NCI-H128 (cell line): ENCODE results near the gene SIRT5.
A peak's percentile ranks its signal among the peaks of the same experiment; 100 is the strongest.

Experiments used
- DNase-seq: peaks from one replicate; lab custom pipeline; 2025; ENCODE audit not compliant: unreplicated experiment; lab: John Stamatoyannopoulos, UW

Gene SIRT5

GRCh38 chr6:13586603-13587542 is 12.5 kb downstream of the SIRT5 start:
- DNase-seq = no peak

GRCh38 chr6:13589801-13590200 is 15.4 kb downstream of the SIRT5 start:
- DNase-seq = no peak

GRCh38 chr6:13590574-13591153 is 16.3 kb downstream of the SIRT5 start:
- DNase-seq = no peak

- DNase-seq = no peak
These were observed 17.0 kb downstream of the SIRT5 start for GRCh38 chr6:13591205-13591921.

- DNase-seq = no peak
These were observed 18.7 kb downstream of the SIRT5 start for GRCh38 chr6:13593103-13593502.

GRCh38 chr6:13593720-13594119 is 19.3 kb downstream of the SIRT5 start:
- DNase-seq = no peak

- no peak for DNase-seq
These were observed 22.7 kb downstream of the SIRT5 start for GRCh38 chr6:13597073-13597472.

DNA sequence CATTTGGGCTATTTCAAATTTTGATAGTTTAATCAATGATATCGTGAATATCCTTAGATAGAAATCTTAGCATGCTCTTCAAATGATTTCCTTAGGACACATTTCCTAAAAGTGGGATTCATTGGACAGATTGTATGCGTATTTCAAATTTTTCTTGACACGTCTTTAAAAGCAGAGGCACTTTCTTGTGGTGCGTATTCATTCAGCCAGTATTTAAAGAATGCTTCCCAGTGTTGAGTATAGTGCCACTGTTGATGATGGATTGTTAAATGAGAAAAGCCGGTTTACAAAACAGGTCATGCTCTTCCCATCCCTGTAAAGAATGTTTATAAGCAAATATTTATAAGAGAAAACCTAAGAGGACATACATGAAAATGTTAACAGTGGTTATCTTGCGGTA is 25.6 kb downstream of the SIRT5 start:
- no peak for DNase-seq

DNA sequence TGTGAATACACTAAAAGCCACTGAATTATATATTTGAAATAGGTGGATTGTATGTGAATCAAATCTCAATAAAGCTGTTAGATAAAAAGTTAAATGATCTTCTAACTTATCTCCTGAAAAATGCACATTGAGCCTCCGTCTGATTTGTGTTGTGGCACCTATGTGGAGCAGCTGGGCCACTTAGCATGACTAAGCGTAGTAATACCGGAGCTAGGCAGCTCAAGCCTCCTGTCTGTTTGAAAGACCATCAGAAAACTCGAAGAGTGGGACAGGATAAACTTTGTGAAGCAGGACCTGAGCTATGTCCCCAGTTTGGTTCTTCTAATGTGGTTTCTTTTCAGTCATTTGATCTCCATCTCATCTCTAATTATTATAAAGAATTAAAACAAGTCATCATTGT is 29.7 kb downstream of the SIRT5 start:
- DNase-seq = no peak

GRCh38 chr6:13604546-13605416 is 30.4 kb downstream of the SIRT5 start:
- no peak for DNase-seq

- no peak for DNase-seq
These were observed 31.2 kb downstream of the SIRT5 start for GRCh38 chr6:13605634-13606033.

- DNase-seq = no peak
These were observed 37.3 kb downstream of the SIRT5 start for GRCh38 chr6:13611715-13612114.

GRCh38 chr6:13613029-13613594 is 38.7 kb downstream of the SIRT5 start:
- no peak for DNase-seq

GRCh38 chr6:13614126-13614925 is 39.9 kb downstream of the SIRT5 start:
- no peak for DNase-seq

DNA sequence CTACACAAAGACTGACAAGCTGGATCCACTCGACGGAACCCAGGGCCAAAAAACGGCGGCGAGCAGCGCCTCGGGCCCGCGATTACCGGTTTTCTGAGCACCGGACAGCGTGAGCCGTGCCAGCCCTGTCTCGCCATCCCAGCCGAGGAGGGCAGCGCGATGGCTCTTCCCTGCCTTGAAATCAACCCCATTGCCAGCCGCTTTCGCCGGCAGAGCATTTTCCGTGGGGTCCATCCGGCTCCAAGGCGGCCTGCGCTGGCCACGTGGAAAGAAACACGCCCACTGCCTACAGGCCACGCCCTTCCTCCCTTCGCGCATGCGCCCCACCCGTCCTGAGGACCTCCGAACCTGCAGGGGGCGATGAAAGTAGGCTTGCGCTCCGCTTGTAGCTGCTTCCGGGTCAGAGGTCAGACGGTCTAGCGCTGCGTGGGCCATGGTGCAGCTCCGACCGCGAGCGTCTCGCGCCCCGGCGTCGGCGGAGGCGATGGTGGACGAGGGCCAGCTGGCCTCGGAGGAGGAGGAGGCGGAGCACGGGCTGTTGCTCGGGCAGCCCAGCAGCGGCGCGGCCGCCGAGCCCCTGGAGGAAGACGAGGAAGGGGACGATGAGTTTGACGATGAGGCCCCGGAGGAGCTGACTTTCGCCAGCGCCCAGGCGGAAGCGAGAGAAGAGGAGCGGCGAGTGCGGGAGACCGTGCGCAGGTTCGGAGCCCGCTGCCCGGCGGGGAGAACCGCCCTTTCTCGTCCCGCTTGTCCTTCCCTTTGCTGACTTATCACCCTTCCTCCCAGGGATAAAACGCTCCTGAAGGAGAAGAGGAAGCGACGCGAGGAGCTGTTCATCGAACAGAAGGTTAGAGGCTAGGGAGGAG is 40.8 kb downstream of the SIRT5 start, which contains the start of gene NOL7:
Gene NOL7, plus strand, starts transcription at position 410 of the 866 bp plus-strand sequence. Its CDS starts 24 bp downstream, at position 434.
- DNase-seq = peak; percentile 94

DNA sequence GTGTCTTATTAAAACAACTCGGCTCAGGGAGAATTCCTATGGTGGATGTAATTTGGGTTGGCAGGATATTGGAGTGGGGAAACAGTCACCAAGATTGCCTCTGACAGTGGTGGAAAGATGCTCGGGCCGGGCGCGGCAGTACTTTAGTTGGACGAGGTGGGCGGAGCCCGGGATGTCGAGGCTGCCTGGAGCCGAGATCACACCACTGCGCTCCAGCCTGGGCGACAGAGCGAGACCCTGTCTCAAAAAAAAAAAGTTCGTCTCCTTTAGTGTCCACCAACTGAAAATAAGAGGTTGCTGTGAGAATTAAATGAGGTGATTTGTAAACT is 41.4 kb downstream of the SIRT5 start:
- no peak for DNase-seq

DNA sequence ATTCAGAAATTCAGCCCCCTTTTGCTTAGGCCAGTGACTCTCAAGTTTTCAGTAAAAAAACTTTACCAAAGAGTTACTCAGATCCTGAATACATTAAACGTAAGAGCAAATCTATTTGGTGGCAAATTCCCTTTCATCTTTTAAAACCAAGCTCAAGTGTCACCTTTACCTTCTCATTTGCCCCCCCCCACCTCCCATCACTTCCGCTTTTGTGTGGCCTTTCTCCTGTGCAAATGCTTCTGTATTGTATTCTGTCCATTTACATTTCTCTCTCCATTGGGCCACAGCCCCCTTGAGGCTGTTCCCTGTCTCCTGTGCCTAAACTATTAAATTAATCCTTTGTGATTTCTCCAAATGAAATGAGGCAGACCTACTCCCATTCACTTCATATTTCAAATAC is 42.7 kb downstream of the SIRT5 start:
- DNase-seq = no peak

DNA sequence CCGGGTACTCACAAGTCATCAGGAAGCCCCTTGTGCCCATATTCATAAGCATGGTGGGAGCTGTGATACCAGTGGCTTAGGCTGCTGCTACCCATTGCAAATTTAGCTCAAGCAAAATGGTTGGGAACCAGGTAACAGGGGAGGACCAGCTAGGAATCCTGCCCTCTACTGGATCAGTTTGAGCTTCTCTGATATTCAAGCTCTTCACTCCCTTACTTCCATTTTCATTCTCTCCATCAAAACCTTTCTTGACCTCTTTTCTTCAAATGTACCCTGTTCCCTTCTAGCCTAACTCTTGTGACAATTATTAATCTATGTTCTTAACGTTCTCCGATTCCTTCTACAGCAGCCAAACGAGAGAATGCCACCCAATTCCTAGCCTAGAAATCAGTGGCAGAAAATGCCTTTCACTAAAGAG is 50.5 kb downstream of the SIRT5 start:
- no peak for DNase-seq
